HEK293T (cell line): ENCODE results near the gene SYNPR.

Experiments
- CTCF ChIA-PET: fragments of 350-600 bp; formaldehyde crosslinking; extraction: SDS; loops from one replicate; lab custom pipeline; 2021; ENCODE audit warnings: antibody characterized with exemption, inconsistent platforms; lab: Yijun Ruan, JAX
- POLR2A ChIA-PET: fragments of 350-600 bp; formaldehyde crosslinking; extraction: SDS; loops from one replicate; lab custom pipeline; 2020; ENCODE audit warnings: antibody characterized with exemption, inconsistent platforms; lab: Yijun Ruan, JAX
- DNase-seq: peaks from one replicate; pipeline ENCODE4 v3.0.0; 2012; ENCODE audit warnings: mixed read lengths; ENCODE audit errors: extremely low spot score
- ARNT ChIP-seq: fragments of 450-650 bp; IDR thresholded peaks from 2 replicates; pipeline ENCODE4 v1.6.1; 2017; ENCODE audit warnings: mild to moderate bottlenecking
- BHLHE40 ChIP-seq: fragments of 450-650 bp; IDR thresholded peaks from 2 replicates; pipeline ENCODE4 v1.6.1; 2016; ENCODE audit warnings: mild to moderate bottlenecking, moderate library complexity, borderline replicate concordance
- CTBP1 ChIP-seq: fragments of 450-650 bp; IDR thresholded peaks from 2 replicates; pipeline ENCODE4 v1.6.1; 2016; ENCODE audit warnings: borderline replicate concordance
- ELF4 ChIP-seq: fragments of 450-650 bp; IDR thresholded peaks from 2 replicates; pipeline ENCODE4 v1.6.1; 2017; ENCODE audit warnings: antibody characterized with exemption
- FOXA1 ChIP-seq: fragments of 450-650 bp; IDR thresholded peaks from 2 replicates; pipeline ENCODE4 v1.6.1; 2016; ENCODE audit warnings: mild to moderate bottlenecking
- FOXK2 ChIP-seq: fragments of 450-650 bp; IDR thresholded peaks from 2 replicates; pipeline ENCODE4 v1.6.1; 2016; ENCODE audit warnings: mild to moderate bottlenecking
- FOXM1 ChIP-seq: fragments of 450-650 bp; IDR thresholded peaks from 2 replicates; pipeline ENCODE4 v1.6.1; 2017; ENCODE audit warnings: mild to moderate bottlenecking, borderline replicate concordance
- HDGF ChIP-seq: fragments of 450-650 bp; IDR thresholded peaks from 2 replicates; pipeline ENCODE4 v1.6.1; 2017; ENCODE audit warnings: antibody characterized with exemption, borderline replicate concordance
- L3MBTL2 ChIP-seq: fragments of 450-650 bp; conservative IDR thresholded peaks from 2 replicates; pipeline ENCODE4 v1.6.1; 2016; ENCODE audit warnings: mild to moderate bottlenecking
- LEF1 ChIP-seq: fragments of 450-650 bp; IDR thresholded peaks from 2 replicates; pipeline ENCODE4 v1.6.1; 2017; ENCODE audit warnings: mild to moderate bottlenecking, borderline replicate concordance
- NFRKB ChIP-seq: fragments of 450-650 bp; IDR thresholded peaks from 2 replicates; pipeline ENCODE4 v1.6.1; 2016; ENCODE audit warnings: mild to moderate bottlenecking, moderate library complexity
- PKNOX1 ChIP-seq: fragments of 450-650 bp; IDR thresholded peaks from 2 replicates; pipeline ENCODE4 v1.6.1; 2016
- SP1 ChIP-seq: fragments of 450-650 bp; IDR thresholded peaks from 2 replicates; pipeline ENCODE4 v1.6.1; 2017
- SUZ12 ChIP-seq: fragments of 450-650 bp; IDR thresholded peaks from 2 replicates; pipeline ENCODE4 v1.6.1; 2016; ENCODE audit warnings: mild to moderate bottlenecking
- TARDBP ChIP-seq: fragments of 450-650 bp; IDR thresholded peaks from 2 replicates; pipeline ENCODE4 v1.6.1; 2016
- ZNF384 ChIP-seq: fragments of 450-650 bp; IDR thresholded peaks from 2 replicates; pipeline ENCODE4 v1.6.1; 2016

Gene SYNPR

GRCh38 chr3:63584681-63585080 lies 306.6 kb downstream of the SYNPR start:
- ChIA-PET POLR2A (no interaction called here), CTCF (no interaction called here)
- no peak for TF ChIP-seq PKNOX1
- TF ChIP-seq ELF4: no peak
- TF ChIP-seq FOXK2: no peak
- TF ChIP-seq BHLHE40: no peak
- TF ChIP-seq HDGF: no peak
- no peak for TF ChIP-seq NFRKB
- no peak for TF ChIP-seq SUZ12
- no peak for TF ChIP-seq TARDBP
- no peak for TF ChIP-seq FOXM1
- no peak for TF ChIP-seq SP1
- no peak for TF ChIP-seq ARNT
- TF ChIP-seq LEF1: no peak
- no peak for DNase-seq

GRCh38 chr3:63585927-63586326 lies 307.8 kb downstream of the SYNPR start:
- POLR2A ChIA-PET: no interaction called here
- no peak for TF ChIP-seq L3MBTL2
- no peak for TF ChIP-seq ZNF384
- no peak for TF ChIP-seq CTBP1
- TF ChIP-seq HDGF: no peak
- no peak for TF ChIP-seq TARDBP
- no peak for TF ChIP-seq NFRKB
- no peak for TF ChIP-seq ARNT
- no peak for TF ChIP-seq FOXK2
- TF ChIP-seq LEF1: no peak
- TF ChIP-seq FOXM1: no peak
- no peak for DNase-seq
- CTCF ChIA-PET: no interaction called here

GRCh38 chr3:63588895-63589294 lies 310.8 kb downstream of the SYNPR start:
- ChIA-PET POLR2A (no interaction called here), CTCF (no interaction called here)
- no peak for DNase-seq
- TF ChIP-seq BHLHE40 (no peak), SP1 (no peak), HDGF (no peak), PKNOX1 (no peak), FOXK2 (no peak), CTBP1 (no peak), L3MBTL2 (no peak), ARNT (no peak), NFRKB (no peak), LEF1 (no peak)

GRCh38 chr3:63593779-63594178 lies 315.7 kb downstream of the SYNPR start:
- ChIA-PET POLR2A (no interaction called here), CTCF (no interaction called here)
- no peak for DNase-seq
- TF ChIP-seq BHLHE40 (no peak), LEF1 (no peak), PKNOX1 (no peak), SP1 (no peak), L3MBTL2 (no peak), ZNF384 (no peak)

- ChIA-PET CTCF (no interaction called here), POLR2A (no interaction called here)
- no peak for DNase-seq
- TF ChIP-seq CTBP1: no peak
- no peak for TF ChIP-seq NFRKB
- TF ChIP-seq FOXA1: no peak
- no peak for TF ChIP-seq TARDBP
- no peak for TF ChIP-seq ZNF384
- no peak for TF ChIP-seq L3MBTL2
- no peak for TF ChIP-seq HDGF
- no peak for TF ChIP-seq ELF4
- no peak for TF ChIP-seq FOXK2
Observed at GRCh38 chr3:63595221-63595620, 317.1 kb downstream of the SYNPR start.

GRCh38 chr3:63597019-63597418 lies 318.9 kb downstream of the SYNPR start:
- CTCF ChIA-PET: interaction anchor here (0.7 kb wide), 1 partner anchor 113 kb away, joined by 3 read pairs; no protein-coding TSS in a partner anchor
- no peak for DNase-seq
- TF ChIP-seq BHLHE40: no peak
- no peak for TF ChIP-seq ELF4
- TF ChIP-seq NFRKB: no peak
- TF ChIP-seq FOXA1: no peak
- no peak for TF ChIP-seq HDGF
- no peak for TF ChIP-seq L3MBTL2
- no peak for TF ChIP-seq LEF1
- TF ChIP-seq ZNF384: no peak
- TF ChIP-seq FOXM1: no peak
- TF ChIP-seq FOXK2: no peak
- no peak for TF ChIP-seq ARNT
- no peak for TF ChIP-seq TARDBP
- no peak for TF ChIP-seq CTBP1
- no peak for TF ChIP-seq PKNOX1
- TF ChIP-seq SUZ12: no peak
- POLR2A ChIA-PET: no interaction called here
